Right renal pelvis (tissue), 4 donors: ENCODE data around the gene MAPKAPK5. TPM values are rescaled to one million over a fixed set of nuclear protein-coding genes. Genes with fewer than 3 reads are reported as not detected.
"Not testable (repeated sequence)": the region's sequence is repeated elsewhere in the genome, so short reads cannot be mapped to it uniquely, and the experiment has no call there.

Experiments
- DNase-seq, 4 donors: peaks; one replicate each; pipeline ENCODE4 v3.0.0-alpha.2; 2013; ENCODE audit warnings: low read depth in 4 of 4, low spot score in 3 of 4, missing footprints in 1 of 4
- polyA plus RNA-seq, 4 donors: library from polyadenylated mRNA; unstranded; fragments of 120-200 nt; gene quantifications; one replicate each; pipeline ENCODE4 v1.2.1, GENCODE V29; 2013; ENCODE audit not compliant: insufficient read length in 4 of 4

MAPKAPK5 gene
- polyA plus RNA-seq, 4 donors = 45.8 to 50.7 (median 46.7) TPM

DNA sequence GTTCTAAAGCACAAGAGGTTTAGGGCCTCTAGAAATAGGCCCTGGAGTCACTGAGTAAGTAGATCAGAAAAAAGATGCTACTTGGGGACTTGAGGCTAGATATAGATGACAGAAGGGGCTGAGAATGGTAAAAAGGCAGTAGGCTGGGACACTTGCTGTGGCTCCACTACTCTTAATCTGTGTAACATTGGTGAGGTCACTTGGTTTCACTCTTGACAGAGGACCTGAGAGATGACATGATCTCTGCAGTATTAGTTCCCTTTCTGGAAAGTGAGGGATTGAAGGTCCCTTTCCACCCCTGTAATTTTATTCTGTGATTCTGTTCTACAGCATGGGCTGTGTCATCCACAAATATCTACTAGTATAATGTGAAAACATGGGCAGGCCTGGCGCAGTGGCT is 39.7 kb downstream of the MAPKAPK5 start:
- no peak for DNase-seq

DNA sequence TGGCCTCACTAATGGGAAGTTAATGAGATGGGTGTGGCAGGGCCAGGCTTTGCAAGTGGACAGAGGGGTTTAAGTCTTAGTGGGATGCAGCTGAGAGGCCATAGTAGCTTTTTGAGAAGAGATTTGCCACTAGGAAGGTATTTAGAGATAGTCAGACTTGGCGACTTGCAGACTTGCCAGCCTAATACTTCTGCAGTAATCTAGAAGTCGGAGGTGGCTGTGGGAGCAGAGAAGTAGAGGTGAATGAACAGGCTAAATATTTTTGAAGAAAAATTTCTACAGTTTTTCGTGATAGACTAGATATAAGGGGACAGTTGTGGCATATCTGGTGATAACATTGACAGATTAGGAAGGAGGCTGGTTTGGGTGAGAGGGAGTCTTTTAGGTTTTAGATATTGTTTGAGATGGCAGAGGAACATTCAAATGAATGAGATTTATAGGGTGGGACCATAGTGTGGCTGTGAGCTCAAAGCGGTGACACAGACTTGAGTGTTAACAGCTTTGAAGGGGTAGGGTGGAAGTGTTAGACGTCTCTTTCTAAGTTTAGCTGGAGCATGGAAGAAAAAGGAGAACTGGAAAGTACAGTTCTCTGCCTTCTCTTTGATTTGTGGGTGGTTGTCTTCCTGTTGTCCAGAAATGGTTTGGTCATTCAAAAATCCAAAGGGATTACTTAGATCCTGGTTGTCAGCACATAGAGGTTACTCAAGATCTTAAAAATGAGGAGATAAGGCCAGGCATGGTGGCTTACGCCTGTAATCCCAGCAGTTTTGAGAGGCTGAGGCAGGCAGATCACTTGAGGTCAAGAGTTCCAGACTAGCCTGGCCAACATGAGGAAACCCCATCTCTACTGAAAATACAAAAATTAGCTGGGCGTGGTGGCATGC is 44.9 kb downstream of the MAPKAPK5 start:
- no peak for DNase-seq

DNA sequence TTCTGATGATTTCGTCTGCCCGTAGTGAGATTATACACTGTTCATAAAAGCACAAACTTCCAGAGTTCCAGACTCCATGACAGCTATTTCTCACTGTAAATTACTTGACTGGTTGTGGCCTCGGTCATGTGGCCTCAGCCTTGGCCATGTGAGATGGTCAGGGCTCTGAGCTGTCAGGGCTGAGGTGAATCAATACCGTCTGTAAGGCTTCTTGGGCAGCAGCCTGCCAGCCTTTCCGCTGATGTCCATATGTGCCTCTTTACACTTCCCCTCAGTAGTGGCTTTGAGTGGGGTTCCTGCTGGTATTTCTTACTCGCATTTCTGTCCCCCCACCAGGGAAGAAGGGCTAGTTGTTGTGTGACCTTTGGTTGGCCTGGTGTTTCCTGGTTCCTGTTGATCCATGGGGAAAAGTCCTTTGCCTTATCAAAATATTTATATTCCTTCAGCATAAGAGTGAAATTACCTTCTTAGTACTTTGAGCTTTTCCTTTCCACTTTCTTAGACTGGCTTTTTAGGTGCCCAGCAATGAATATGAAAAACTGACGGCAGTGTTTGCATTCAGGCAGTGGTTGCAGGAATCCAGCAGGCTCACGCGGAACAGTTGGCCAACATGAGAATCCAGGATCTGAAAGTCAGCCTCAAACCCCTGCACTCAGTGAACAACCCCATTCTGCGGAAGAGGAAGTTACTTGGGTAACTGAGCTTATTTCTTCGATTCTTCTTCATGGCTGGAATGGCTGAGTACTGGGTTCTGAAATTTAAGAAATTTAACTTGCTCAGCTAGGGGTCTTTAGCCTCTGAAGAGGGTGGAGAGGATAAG is 46.1 kb downstream of the MAPKAPK5 start:
- DNase-seq = no peak

DNA sequence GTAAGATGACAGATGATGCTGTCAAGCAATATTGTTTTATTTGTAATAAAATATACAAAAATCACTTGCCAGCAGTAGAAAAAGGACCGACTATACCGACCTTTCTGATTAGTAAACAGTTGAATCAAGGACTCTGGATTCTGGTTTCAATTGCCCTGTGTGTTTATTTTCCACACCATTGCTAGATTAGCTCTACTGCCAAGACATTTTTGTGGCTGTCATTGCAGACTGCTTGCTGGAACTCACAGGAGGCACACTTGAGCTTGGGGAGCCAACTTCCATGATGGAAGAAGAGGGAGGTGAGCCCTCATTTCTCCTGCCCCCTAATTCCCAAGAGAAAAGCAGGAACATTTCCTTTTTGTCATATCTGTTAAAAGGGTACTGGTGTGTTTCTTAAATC is 51.3 kb downstream of the MAPKAPK5 start:
- DNase-seq = no peak

DNA sequence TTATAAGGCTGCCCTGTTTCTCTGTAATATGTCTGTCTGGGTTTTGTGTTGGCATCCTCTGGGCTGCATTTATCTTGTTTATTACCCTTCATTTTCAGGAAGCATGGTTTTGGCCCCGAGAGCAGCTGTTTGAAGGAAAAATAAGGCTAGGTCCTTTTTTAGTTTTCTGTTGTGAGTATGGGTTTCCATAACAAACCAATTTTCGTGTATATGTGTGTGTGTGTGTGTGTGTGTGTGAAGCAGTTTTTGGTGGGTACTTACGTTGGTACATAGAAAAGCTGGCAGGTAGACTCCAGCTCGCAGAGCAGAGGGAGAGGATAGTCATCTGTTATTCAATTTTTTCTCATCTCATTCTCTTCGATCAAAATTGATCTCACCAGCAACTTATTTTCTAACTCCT is 52.5 kb downstream of the MAPKAPK5 start:
- DNase-seq = no peak

DNA sequence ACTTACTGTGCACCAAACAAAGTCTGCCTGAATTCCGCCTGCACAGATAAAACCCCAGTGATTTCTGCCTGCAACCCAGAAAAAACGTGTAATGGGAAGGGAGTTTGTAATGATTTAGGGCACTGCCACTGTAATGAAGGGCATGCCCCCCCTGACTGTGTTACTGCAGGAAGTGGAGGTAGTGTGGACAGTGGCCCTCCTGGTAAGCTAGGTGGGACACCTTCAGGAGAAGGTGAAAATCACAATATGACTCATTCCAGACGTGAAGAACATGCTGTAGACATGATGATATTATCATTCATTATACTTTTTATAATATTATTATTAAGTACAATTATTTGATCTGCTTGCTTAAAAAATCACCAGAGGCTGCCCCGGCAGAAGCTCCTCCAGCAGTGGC is 59.2 kb downstream of the MAPKAPK5 start:
- DNase-seq = no peak

DNA sequence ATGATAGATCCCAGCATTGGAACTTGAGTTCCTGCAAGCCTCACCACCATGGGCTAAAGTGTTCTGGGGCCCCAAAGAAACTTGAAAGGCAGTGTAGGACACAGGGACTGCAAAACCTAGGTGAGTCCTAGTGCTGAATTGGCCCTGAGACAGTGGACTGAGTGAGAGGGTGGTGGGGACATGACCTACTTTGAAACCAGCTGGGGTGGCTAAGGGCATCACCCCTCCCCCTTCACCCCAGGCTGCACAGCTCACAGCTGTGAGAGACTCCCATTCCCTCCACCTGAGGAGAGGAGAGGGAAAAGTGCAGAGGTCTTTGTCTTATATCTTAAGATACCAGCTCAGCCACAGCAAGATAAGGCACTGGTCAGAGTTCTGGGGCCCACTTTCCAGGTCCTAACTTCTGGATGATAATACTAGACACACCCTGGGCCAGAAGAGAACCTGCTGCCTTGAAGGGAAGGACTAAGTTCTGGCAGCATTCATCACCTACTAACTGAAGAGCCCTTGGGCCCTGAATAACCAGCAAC is 62.5 kb downstream of the MAPKAPK5 start:
- DNase-seq = no peak

DNA sequence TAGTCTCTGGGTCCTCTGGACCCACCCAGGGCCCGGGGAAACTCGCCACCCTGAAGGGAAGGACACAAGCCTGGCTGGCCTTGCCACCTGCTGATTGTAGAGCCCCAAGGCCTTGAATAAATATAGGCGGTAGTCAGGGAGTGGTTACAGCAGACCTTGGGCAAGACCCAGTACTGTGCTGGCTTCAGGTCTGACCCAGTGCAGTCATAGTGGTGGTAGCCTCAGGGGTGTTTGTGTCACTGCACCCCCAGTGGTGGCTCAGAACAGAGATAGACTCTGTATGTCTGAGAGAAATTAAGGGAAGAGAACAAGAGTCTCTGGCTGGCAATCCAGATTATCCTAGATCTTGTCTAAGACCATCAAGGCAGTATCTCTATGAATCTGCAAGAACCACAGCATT is 63.5 kb downstream of the MAPKAPK5 start:
- no peak for DNase-seq

DNA sequence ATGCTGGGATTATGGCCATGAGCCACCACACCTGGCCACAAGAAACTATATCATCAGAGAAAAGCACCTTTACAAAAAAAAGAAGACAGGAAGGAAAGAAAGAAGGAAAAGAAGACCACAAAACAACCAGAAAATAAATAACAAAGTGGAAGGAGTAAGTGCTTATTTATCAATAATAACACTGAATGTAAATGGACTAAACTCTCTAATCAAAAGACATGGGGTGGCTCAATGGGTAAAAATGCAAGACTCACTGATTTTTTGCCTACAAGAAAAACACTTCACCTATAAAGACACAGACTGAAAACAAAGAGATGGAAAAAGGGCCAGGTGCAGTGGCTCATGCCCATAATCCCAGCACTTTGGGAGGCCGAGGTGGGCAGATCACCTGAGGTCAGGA is 65.7 kb downstream of the MAPKAPK5 start:
- no peak for DNase-seq

DNA sequence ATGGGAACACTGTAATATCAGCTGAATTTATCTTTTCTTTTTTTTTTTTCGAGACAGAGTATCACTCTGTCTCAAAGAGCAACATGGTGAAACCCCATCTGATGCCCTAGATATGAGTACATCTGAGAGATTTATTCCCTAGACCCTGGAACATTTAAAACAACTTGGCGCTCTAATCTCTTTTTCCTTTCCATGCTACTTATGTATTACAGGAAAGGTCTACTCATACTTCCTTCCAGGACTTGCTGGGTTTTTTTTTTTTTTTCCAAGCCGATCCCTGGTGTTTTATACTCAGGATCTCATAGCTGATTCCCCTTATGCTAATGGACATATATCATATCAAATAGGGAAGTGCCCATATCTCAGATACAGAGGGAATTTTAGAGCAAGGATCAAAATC is 83.1 kb downstream of the MAPKAPK5 start:
- no peak for DNase-seq

DNA sequence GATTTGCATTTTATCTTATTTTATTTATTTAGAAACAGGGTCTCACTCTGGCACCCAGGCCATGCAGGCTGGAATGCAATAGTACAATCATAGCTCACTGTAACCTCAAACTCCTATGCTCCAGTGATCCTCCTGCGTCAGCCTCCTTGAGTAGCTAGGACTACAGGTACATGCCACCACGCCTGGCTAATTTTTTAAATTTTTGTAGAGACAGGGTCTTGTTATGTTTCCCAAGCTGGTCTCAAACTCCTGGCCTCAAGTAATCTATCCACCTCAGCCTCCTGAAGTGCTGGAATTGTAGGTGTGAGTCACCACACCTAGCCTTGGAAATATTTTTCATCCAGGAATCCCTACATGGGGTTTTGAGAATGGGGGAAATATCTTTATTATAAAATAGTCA is 84.6 kb downstream of the MAPKAPK5 start:
- no peak for DNase-seq

DNA sequence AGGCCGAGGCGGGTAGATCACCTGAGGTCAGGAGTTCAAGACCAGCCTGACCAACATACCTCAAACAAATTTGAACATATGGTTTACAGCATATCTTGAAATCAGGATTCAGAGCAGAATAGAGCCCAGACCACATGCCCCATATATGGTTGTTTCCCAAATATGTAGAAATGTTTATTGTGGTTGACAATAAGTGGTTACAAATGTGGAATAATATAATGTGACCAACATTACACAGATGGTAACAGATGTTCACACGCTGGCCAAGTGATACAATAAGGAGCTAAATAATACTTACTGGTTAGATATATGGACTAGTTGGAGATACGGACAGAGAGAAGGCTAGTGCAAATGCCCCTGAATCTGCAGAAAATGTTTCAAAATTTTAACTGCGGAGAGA is 85.3 kb downstream of the MAPKAPK5 start:
- no peak for DNase-seq

DNA sequence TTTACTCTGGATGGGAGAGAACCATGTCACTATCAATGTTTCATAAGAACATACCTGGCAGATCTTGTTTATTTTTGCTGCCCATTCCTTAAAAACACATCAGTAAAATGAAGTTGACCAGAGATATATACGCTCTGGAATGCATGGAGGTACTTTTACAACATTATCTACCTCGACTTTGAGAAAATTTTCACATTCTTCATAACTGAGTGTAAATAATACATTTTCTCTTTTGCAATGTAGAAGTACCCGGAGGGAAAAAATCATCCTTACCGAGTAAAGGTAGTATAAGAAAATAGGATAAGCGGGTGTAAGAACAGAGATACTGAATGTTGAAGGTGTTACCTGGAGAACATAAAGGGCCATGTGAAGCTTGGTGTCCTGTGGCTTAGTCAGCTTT is 90.2 kb downstream of the MAPKAPK5 start:
- DNase-seq = no peak

DNA sequence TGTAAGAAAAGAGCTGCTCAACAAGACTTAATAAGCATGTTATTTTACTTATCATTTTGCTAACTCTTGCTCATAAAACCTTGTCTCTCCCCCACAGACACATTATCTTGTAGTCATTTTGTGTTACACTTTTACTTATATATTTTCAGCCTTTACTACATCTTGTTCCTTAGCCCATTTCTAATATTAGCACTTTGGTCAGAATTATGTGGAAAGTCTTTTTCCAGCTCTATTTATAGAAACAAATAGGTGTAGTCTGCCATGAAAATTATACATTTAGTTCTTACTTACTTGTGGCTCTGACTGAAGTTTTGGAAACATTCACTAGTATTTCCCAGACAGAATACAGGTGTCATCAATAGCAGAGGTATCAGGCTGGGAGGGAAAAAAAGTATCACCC is 94.8 kb downstream of the MAPKAPK5 start:
- no peak for DNase-seq

DNA sequence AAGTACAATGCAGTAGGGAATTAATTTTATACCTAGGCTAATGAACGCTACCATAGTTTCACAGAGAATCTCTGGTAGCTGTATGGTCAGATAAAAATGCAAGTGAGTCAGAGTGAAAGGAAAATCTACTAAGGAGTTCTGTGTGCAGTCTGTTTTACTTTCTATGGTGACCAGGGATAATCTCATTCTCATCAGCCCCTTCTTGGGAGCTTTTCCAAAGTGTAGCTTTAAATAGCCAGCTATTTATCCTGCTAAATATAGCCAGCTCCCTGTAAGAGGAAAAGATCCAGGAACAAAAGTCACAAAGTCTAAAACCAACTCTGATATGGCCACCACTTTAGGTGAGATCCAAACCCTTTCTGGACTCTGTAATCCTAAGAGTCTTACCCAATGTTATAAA is 95.4 kb downstream of the MAPKAPK5 start:
- DNase-seq = no peak

DNA sequence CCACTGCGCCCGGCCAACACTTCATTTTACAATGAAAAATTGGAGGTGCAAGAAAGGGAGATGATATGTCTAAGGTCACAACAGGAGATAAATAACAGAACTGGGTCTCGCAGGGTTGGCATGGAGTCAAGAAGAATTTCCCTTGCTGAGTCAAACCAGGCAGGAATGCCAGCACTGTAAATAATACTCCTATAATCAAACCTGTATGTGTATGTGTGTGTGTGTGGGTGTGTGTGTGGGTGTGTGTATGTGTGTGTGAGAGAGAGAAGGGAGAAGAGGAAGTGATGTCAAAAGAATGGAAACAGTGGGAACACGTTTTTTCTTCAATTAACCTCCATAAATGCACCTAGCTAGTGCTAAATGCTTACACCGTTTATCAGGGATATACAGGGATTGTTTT is 100.5 kb downstream of the MAPKAPK5 start:
- peak in 1 of 4 donors; percentile 1 for DNase-seq

DNA sequence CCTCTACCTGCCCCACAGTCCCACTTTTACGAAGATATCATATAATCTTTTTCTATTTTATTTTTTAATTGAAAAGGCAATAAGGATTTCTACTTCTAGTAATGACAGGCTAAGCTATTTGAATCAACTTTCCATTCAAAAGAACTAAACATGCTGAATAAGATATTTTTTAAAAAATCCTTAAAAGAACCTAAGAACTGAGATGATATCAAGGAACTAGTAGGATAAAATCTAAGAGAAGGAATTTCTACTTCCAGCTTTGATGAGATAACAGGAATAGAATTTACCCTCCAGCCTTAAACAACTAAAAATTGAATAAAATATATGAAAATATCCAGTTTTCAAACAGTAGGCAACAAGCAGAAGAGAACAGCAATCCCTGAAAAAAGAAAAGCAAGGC is 101.9 kb downstream of the MAPKAPK5 start:
- DNase-seq = no peak

DNA sequence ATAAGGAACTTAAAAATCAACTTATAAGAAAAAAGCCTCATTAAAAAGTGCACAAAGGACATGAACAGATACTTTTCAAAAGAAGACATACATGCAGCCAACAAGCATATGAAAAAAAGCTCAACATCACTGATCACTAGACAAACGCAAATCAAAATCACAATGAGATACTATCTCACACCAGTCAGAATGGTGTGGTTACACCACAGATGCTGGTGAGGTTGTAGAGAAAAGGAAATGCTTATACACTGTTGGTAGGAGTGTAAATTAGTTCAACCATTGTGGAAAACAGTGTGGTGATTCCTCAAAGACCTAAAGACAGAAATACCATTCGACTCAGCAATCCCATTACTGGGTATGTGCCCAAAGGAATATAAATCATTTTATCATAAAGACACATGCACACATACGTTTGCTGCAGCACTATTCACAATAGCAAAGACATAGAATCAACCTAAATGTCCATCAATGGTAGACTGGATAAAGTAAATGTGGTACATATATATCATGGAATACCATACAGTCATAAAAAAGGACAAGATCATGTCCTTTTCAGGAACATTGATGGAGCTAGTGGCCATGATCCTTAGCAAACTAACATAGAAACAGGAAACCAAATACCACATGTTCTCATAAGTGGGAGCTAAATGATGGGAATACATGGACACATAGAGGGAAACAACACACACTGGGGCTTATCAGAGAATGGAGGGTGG is 109.1 kb downstream of the MAPKAPK5 start:
- not testable (repeated sequence) for DNase-seq
